ENCODE data around the gene SOCS1. TPM values are rescaled to one million over a fixed set of nuclear protein-coding genes. Genes with fewer than 3 reads are reported as not detected.
A peak's percentile ranks its signal among the peaks of the same experiment; 100 is the strongest.
"Not testable (repeated sequence)": the region's sequence is repeated elsewhere in the genome, so short reads cannot be mapped to it uniquely, and the experiment has no call there.

The SOCS1 gene, protein sequence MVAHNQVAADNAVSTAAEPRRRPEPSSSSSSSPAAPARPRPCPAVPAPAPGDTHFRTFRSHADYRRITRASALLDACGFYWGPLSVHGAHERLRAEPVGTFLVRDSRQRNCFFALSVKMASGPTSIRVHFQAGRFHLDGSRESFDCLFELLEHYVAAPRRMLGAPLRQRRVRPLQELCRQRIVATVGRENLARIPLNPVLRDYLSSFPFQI
- total RNA-seq (2014; rRNA removed; shearing (Covaris generic)) = 1.7 and 2.3 TPM in 2 replicates
- 2.8 and 3.8 TPM in 2 replicates for polyA plus RNA-seq (2015; cell fraction: cytosol; rRNA removed)
- 1.3 and 2.1 TPM in 2 replicates for polyA plus RNA-seq (2015; cell fraction: nucleus; rRNA removed)

DNA sequence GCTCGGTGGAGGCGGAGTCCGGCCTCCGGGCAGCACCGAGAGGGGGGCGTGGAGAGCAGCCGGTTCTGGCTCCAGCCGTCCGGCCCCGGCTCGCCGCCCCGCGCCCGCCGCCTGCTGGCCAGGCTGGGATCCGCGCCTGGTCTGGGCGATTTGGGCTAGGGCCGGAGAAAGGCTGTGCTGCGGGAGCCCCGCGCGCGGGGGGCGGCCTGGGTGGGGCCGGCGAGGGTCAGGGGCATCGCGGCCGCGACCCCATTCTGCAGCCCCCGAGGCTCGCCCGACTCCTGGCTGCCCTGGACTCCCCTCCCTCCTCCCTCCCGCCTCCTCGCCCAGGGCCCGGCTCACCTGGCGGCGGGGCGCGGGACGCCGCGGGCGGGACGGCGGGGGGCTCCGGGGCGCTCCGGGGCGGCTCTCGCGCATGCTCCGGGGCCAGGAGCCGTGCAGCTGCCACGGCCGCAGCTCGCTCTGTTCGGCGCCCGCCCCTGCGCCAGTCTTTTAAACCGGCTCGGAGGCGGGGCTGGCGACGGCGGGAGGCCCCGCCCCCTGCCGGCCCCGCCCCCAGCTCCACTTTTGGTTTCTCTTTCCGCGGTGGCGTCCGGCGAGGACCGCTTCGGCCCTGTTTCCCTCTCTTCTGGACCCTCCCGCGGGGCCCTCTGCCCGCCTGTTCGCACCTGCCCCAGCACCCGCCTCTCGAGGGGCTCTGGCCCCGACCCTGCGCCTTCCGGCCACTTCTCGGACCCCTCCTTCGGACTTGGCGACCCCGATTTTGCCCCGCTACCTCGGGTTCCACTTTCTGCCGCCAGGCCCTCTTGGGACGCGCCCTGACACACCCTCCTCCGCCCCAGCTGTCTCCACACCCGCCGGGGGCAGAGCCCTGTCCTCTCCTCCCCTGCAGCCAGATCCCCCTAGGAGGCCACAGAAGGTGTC lies at the start of gene SOCS1:
TSS of gene SOCS1 (minus strand) at position 468 of the 924 bp plus-strand sequence. CDS start 726 bp downstream, outside the sequence.
- peak; percentile 77 for DNase-seq (ENCODE audit: low read depth)

GRCh38 chr16:11303405-11304138 lies 47.6 kb upstream of the SOCS1 start:
- DNase-seq (ENCODE audit: low read depth) = no peak

GRCh38 chr16:11302977-11303376 lies 47.0 kb upstream of the SOCS1 start:
- DNase-seq (ENCODE audit: low read depth) = no peak

DNA sequence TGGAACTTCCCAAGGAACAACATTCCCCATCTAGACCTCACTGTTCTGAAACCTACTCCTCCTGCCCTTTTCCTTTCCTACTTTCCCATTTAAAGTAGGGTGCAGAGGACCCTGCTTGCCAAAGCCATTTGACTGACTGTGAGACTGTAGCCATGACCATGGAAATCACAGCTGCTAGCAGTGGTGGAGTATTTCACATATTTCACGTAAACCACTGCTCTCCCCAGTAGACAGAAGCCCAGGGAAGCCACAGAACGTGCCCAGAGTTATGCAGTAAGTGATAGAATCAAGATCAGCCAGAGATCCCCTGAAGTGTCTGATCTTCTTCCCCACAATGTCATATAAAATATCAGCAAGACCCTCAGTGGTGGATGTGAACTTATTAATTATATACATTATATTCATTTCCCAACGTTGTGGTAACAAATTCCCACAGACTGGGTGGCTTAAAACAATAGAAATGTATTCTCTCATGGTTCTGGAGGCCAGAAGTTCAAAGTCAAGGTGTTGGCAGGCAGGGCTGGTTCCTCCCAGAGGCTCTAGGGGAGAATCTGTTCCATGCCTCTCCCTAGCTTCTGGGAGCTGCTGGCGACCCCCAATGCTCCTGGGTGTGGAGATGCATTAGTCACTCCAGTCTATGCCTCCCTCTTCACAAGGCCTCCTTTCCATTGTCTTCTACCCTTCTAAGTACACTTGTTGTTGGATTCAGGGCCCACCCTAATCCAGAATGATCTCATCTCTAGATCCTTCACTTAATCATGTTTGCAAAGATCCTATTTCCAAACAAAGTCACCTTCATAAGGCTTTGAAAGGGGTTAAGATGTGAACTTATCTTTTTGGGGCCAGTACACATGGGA lies 45.9 kb upstream of the SOCS1 start:
- no peak for DNase-seq (ENCODE audit: low read depth)

DNA sequence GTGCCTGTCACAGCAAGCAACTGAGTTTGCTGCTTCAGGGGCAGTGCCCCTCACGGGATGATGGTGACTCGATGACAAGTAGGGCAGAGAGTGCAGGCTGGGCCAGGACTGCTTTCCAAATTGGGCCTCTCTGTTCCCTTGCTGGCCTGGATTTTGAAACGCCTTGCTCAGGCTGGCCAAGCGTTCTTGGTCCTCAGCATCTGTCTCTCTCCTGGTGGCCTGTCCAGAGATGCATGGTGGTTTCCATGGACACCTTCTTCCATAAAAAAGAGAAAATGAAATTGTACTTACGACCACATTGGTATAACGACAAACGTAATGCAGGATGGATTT lies 44.5 kb upstream of the SOCS1 start:
- no peak for DNase-seq (ENCODE audit: low read depth)

DNA sequence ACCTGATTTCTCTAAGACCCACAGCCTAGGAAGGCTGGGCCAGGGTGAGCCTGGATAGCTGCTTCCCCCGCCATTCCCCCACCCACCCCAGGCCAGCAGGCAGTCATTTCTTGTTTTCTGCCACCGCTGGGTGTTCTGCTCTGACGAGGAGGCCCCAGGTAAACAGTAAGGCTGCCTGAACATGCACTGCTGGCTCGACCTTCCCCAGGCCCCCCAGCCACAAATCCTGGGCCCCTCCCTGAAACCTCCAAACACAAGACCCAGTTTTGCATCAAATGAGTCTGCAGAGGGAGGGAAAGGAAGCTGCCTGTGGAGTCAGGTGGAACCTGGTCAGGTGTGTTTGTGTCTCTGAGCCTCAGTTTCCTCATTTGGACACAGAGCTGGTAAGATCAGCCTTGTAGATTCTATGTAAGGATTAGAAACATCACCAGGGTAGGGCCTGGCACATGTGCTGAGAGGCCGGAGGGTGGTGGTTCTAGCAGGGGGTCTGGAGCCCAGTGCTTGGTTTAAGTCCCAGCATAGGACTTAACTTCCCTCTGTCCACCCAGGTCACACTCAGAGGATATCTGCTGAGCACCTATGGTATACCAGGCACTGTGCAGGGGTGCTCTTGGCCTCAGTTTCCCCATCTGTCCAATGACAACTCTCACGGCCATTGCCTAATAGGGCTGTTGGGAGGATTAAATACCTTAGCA lies 44.0 kb upstream of the SOCS1 start:
- no peak for DNase-seq (ENCODE audit: low read depth)

DNA sequence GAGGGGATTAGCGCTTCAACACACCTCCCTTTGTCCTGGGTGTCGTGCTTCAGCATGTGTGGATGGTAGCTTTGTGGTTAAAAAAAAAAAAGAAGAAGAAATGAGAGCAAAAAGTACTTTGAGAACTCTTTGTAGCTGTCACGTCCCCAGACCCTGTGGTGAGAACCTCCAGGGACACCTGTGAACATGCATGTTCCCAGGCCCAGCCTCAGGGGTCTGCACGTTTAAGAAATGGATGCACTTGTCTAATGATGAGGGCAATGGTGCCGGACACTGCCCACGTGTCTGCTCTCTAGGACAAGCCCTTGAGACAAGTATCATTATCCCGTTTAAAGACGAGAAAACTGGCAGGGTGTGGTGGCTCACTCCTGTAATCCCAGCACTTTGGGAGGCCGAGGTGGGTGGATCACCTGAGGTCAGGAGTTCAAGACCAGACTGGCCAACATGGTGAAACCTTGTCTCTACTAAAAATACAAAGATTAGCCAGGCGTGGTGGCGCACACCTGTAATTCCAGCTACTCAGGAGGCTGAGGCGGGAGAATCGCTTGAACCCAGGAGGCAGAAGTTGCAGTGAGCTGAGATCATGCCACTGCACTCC lies 43.0 kb upstream of the SOCS1 start:
- not testable (repeated sequence) for DNase-seq (ENCODE audit: low read depth)

GRCh38 chr16:11298143-11298900 lies 42.3 kb upstream of the SOCS1 start:
- DNase-seq (ENCODE audit: low read depth) = no peak

DNA sequence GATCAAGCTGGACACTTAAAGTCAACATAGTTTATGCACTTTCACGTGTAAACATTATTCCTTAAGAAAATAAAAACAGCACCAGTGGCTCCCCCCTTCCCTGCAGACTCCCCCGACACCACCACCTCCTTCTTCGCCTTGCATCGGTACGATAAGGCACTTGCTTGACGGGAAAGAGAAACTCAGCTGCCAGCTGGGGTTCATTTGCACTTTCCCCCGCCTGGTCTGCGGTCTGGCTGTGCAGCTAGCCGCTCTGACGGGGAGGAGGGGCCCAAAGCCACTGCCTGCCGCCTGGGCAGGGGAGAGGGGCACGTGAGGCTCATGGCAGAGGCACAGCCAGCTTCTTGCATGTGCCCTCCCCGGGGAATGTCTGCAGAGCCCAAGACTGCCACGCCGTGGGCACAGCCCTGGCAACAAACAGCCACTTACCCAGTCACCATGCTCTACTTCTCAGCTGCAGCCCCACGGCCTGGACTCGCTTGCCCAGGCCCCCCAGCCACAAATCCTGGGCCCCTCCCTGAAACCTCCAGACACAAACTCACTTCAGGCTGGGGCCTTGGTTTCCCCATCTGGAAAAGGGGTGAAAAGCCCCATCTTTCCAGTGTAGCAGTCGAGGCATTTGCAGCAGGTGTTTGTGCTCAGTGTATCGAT lies 41.6 kb upstream of the SOCS1 start:
- peak; percentile 47 for DNase-seq (ENCODE audit: low read depth)

DNA sequence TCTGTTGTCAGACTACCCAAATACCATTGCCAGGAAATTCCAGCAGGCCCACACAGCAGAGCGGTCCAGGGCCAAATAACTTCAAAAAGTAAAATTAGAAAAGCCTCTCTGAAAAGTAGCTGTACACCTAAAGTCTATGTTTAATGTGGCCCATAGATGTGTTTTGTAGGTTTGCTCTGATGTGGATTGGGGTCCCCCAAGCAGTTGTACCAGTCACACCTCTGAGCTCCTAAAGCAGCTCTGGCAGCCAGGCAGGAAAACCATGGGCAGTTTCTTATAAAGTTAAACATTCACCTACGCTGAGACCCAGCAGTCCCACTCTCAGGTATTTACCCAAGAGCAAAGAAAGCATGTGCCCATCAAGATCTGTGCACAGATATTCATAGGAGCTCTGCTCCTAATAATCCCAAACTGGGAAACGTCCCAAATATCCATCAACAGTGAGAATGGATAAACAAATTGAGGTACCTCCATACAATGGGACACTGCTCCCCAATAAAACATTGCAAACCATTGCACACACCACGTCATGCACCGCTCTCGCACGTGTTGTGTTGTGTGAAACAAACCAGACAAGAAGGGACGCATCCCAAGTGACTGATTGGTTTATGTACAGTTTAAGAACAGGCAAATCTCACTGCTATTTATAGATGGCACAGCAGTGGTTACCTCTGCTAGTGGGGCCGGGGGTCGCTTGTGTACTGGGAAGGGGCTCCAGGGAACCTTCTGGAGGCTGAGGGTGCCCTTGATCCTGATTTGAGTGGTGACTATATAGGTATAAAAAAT lies 40.9 kb upstream of the SOCS1 start:
- DNase-seq (ENCODE audit: low read depth) = no peak

GRCh38 chr16:11296351-11296705 lies 40.3 kb upstream of the SOCS1 start:
- no peak for DNase-seq (ENCODE audit: low read depth)

DNA sequence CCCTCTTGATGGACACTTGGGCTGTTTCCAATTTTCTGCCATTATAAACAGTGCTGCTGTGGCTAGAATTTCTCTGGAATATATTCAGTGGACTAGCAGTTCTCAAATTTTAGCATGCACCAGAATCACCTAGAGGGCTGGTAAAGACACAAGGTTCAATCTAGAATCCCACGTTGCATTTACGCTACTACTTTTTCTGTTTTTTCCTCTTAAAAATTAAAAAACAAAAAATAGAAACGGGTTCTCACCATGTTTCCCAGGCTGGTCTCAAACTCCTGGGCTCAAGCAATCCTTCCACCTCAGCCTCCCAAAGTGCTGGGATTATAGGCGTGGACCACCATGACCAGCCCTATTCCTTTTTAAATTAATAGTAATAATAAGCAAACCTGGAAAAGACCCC lies 39.7 kb upstream of the SOCS1 start:
- no peak for DNase-seq (ENCODE audit: low read depth)

GRCh38 chr16:11292076-11292748 lies 36.2 kb upstream of the SOCS1 start:
- DNase-seq (ENCODE audit: low read depth) = no peak

DNA sequence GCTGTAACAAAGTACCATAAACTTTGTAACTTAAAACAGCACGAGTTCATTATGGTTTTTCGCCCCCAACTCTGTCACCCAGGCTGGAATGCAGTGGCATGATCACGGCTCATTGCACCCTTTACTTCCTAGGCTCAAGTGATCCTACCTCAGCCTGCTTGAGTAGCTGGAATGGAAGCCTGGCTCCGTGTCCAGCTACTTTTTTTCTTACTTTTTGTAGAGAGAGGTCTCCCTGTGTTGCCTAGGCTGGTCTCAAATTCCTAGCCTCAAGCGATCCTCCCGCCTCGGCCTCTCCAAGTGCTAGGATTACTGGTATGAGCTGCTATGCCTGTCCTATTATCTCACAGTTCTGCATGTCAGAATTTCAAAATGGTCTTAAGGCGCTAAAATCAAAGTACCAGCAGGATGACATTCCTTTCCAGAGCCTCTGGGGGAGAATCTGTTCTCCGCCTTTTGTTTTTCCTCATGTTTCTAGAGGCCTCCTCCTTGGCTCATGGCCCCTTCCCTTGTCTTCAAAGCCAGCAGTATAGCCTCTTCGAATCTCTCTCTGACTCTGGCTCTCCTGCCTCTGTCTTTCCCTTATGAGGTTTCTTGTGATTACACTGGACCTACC lies 35.2 kb upstream of the SOCS1 start:
- DNase-seq (ENCODE audit: low read depth) = no peak

DNA sequence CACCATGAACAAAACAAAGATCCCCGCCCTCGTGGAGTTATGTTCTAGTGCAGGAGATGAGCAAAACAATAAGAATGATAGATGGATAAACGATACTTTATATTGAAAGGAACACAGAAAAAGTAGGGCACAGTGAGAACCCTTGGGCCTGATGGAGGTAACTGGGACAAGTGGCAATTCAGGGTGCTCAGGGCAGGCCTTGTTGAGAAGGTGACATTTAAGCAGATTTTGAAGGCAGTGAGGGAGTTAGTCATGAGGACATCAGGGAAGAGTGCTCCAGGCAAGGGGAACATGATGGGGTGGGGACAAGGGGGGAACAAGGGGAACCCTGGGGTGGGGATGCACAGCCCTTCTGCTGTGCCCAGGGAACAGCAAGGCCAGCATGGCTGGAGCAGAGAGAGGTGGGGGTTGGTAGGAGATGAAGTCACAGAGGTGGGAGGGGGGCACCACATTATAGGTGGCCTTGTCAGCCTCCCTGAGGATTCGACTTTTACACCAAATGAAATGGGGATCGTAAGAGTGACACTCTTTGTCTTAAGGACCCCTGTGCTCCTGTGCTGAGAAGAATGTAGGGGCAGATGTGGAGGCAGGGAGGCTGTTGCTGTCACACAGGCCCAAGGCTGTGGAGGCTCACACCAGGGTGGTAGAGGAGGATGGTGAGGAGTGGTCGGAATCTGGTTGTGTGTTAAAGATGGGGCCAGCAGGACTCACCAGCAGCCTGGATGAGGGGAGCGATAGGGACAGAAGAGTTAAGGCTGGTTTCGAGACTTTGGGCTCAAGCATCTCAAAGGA lies 34.3 kb upstream of the SOCS1 start:
- DNase-seq (ENCODE audit: low read depth) = no peak

- not testable (repeated sequence) for DNase-seq (ENCODE audit: low read depth)
Measured at GRCh38 chr16:11289696-11290095, 33.7 kb upstream of the SOCS1 start.

All from HT1080 (cell line).